GM23248 (cell line): Measurements from ENCODE around the gene SERPINB3.

Source experiments
- EZH2 ChIP-seq: fragments of 200-600 bp; sonication (generic); IDR thresholded peaks from 2 replicates; pipeline ENCODE4 v1.6.1; 2018; ENCODE audit warnings: antibody characterized with exemption, mild to moderate bottlenecking; ENCODE audit not compliant: insufficient read depth, poor library complexity, severe bottlenecking
- EZH2phosphoT487 ChIP-seq: fragments of 200-600 bp; sonication (generic); IDR thresholded peaks from 2 replicates; pipeline ENCODE4 v1.6.1; 2018; ENCODE audit warnings: antibody characterized with exemption, moderate library complexity, mild to moderate bottlenecking, low read depth; ENCODE audit not compliant: insufficient read depth

DNA sequence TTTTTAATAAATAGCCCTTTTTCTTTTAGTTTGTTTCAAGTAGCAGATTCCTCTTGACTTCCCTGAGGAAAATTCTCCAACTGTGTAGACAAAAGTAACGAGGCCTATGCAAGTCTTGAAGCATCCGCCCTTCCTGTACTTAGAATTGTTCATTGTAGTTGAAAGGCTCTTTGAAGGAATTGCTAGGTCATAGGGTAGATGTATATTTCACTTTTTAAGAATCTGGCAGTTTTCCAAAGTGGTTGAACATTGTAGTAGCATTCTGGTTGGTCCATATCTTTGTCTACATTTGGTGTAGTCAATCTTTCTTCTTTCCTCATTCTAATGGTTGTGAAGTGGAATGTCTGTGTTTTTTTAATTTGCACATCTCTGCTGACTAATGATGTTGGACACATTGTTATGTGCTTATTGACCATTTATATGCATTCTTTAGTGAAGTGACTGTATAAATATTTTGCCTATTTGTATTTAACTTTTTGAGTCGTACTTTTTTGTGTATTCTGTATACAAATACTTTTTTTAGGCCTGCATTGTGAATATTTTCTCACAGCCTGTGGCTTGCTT is 35.5 kb upstream of the SERPINB3 start:
- TF ChIP-seq EZH2phosphoT487 (no peak), EZH2 (no peak)
